ENCODE measurements around the gene HDLBP. TPM values are rescaled to one million over a fixed set of nuclear protein-coding genes. Genes with fewer than 3 reads are reported as not detected.

Gene HDLBP
- total and polyA plus RNA-seq, 2 of the 4 experiments (the other 2 are of a cell fraction) = 648 to 1,165 TPM

- Histone ChIP-seq H4K5ac (ENCODE audit: low read depth, low read length) (no peak overlapping the region), H3K14ac (replicated peaks; ENCODE audit: low read depth, low read length) (no peak overlapping the region), H2BK20ac (ENCODE audit: low read depth, low read length) (no peak overlapping the region), H3K9ac (ENCODE audit: low read depth, low read length) (no peak overlapping the region), H3K27ac (ENCODE audit: insufficient read depth, low read length) (no peak overlapping the region), H2BK15ac (ENCODE audit: low read depth, low read length) (no peak overlapping the region), H3K4me3 (ENCODE audit: insufficient read depth, low read depth, low read length) (no peak overlapping the region), H3K36me3 (ENCODE audit: control insufficient read depth, insufficient read depth, low read length) (peaks cover 3% of the 10 kb centered on the region), H3K4me1 (ENCODE audit: control insufficient read depth, insufficient read depth, low read length) (peaks cover 15% of the 10 kb centered on the region), H4K91ac (ENCODE audit: insufficient read depth, low read depth, low read length) (no peak overlapping the region), H3K9me1 (ENCODE audit: insufficient read depth, low read length) (peaks cover 21% of the 10 kb centered on the region), H2AK9ac (replicated peaks; ENCODE audit: low read depth, low read length, poor library complexity) (no peak overlapping the region), H3K23ac (ENCODE audit: low read depth, low read length) (no peak overlapping the region), H2BK5ac (ENCODE audit: low read depth, low read length, poor library complexity, severe bottlenecking) (no peak overlapping the region), H3K4ac (ENCODE audit: low read depth, low read length) (no peak overlapping the region), H2AFZ (replicated peaks; ENCODE audit: low read length, poor library complexity) (no peak overlapping the region), H3K79me1 (ENCODE audit: low read depth in 1 of 2, low read length in 2 of 2) (peaks cover 29 to 56% of the 10 kb centered on the region in 2 experiments), H2AK5ac (ENCODE audit: low read depth, low read length) (no peak overlapping the region), H4K20me1 (ENCODE audit: insufficient read depth, low read length) (peaks cover 49% of the 10 kb centered on the region), H3K18ac (ENCODE audit: low read depth, low read length) (no peak overlapping the region), H4K8ac (ENCODE audit: low read depth in 2 of 2, low read length in 2 of 2) (no peak overlapping the region), H3K9me3 (ENCODE audit: control insufficient read depth, insufficient read depth, low read length) (no peaks in the 10 kb centered on the region), H3K27me3 (ENCODE audit: control insufficient read depth, insufficient read depth, low read length) (no peaks in the 10 kb centered on the region), H3K4me2 (ENCODE audit: low read depth, low read length) (no peak overlapping the region), H3K56ac (ENCODE audit: extremely low read depth, insufficient read depth, low read length) (no peak overlapping the region), H2BK120ac (ENCODE audit: low read depth, low read length) (no peak overlapping the region)
- DNase-seq (no peak), ATAC-seq (ENCODE audit: low read depth) (no peak)
- no TSS peak for BruUV-seq (replicated peaks)
- POLR2A ChIA-PET (ENCODE audit: unreplicated experiment) = no interaction called here
- no peak for TF ChIP-seq RFX5 (IDR thresholded peaks at IDR 0.05; ENCODE audit: low read depth, low read length)
- no peak for TF ChIP-seq CEBPB (IDR thresholded peaks at IDR 0.05; ENCODE audit: low read depth, low read length)
- TF ChIP-seq CTCF (conservative IDR thresholded peaks at IDR 0.05; ENCODE audit: low read depth, low read length) = no peak
- TF ChIP-seq USF2 (IDR thresholded peaks at IDR 0.05; ENCODE audit: low read depth, low read length) = no peak
- no peak for TF ChIP-seq FOS (IDR thresholded peaks at IDR 0.05; ENCODE audit: low read depth, low read length)
- TF ChIP-seq SMC3 (IDR thresholded peaks at IDR 0.05; ENCODE audit: low read depth, low read length) = no peak
- dilution Hi-C loops (cut with HindIII; ENCODE audit: low sequenced_read_pairs, unreplicated experiment) (no loop called here), intact Hi-C loops (cut with micrococcal nuclease) (no loop called here), in situ Hi-C loops (cut with MboI; ENCODE audit: low sequenced_read_pairs) (no loop called here)
- WGBS, 2 experiments (ENCODE audit: extremely low coverage in 2 of 2, insufficient read length in 1 of 2) = no CpG with 5 or more reads among the region's 1 CpG
- CTCF ChIA-PET = no interaction called here
Measured at GRCh38 chr2:241275504-241275903, 40.0 kb downstream of the HDLBP start.
